ENCODE measurements around the gene DENND6A. TPM values are rescaled to one million over a fixed set of nuclear protein-coding genes. Genes with fewer than 3 reads are reported as not detected.

DENND6A gene, protein sequence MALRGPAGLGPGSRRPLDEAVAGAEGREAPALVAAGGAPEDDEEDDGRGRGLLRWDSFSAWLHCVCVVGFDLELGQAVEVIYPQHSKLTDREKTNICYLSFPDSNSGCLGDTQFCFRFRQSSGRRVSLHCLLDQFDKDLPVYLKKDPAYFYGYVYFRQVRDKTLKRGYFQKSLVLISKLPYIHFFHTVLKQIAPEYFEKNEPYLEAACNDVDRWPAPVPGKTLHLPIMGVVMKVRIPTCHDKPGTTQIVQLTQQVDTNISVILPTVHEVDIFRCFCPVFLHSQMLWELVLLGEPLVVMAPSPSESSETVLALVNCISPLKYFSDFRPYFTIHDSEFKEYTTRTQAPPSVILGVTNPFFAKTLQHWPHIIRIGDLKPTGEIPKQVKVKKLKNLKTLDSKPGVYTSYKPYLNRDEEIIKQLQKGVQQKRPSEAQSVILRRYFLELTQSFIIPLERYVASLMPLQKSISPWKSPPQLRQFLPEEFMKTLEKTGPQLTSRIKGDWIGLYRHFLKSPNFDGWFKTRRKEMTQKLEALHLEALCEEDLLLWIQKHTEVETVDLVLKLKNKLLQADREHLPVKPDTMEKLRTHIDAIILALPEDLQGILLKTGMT
- total RNA-seq (10 to 100 TPM; 29.6 to 53.8 TPM), polyA plus RNA-seq (1 to 10 TPM; 8.2 to 8.3 TPM)
- long read RNA-seq, donor 1, full-length matches to known transcripts = 1 of 1 reads
- long read RNA-seq, donor 1, partial matches to known transcripts = 0 of 1 reads
- long read RNA-seq, donor 1, other reads (novel, unspliced or antisense) = 0 of 1 reads
- long read RNA-seq, donor 2 = 0 reads
- long read RNA-seq, donor 3 = 0 reads
- long read RNA-seq, donor 4 = 0 reads
- long read RNA-seq, donor 5, full-length matches to known transcripts = 1 of 1 reads
- long read RNA-seq, donor 5, partial matches to known transcripts = 0 of 1 reads
- long read RNA-seq, donor 5, other reads (novel, unspliced or antisense) = 0 of 1 reads

DNA sequence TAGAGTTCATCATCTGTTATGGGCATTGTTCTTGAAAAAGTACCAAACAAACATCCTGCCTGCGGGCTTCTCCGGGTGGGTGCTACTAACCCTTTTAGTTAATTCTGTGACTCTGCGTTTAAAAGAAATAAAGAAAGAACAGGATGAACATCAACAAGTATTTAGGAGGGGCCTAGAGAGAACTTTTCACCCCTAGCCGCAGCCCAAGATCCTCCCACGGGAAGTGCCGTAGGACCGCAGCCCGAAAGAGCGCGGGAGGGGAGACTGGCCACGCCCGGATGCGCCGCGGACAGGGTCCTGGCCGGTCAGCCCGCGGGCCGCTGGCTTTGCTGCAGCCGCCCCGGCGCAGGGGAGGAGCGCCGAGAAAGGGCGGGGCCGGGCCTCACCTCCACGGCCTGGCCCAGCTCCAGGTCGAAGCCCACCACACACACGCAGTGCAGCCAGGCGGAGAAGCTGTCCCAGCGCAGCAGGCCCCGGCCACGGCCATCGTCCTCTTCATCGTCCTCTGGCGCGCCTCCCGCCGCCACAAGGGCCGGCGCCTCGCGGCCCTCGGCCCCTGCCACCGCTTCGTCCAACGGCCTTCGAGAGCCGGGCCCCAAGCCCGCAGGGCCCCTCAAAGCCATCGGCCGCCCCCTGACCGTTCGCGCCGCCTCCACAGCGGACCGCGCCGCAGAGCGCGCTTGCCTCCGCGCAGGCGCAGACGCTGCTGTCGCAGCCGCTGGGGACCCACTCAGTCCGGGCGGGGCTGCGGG lies at the start of gene DENND6A:
DENND6A (minus strand) TSS at position 682 of the 752 bp plus-strand sequence; CDS start at position 623, 59 bp downstream.
- no peaks in the 10 kb centered on the region for H3K36me3 ChIP-seq (ENCODE audit: control insufficient read depth in 4 of 4, insufficient read depth in 4 of 4, low read length in 4 of 4)
- H3K27me3 ChIP-seq (ENCODE audit: control insufficient read depth in 3 of 3, insufficient read depth in 3 of 3, low read length in 2 of 3) = no peaks in the 10 kb centered on the region
- DNase-seq (peak; percentile 96 to 97 (median 96)), ATAC-seq (ENCODE audit: insufficient read depth, low FRiP score) (peak; percentile 93)
- peak within 1 kb of the TSS; percentile 98 to 100 for H3K27ac ChIP-seq (ENCODE audit: low read depth in 1 of 2, low read length in 1 of 2)
- WGBS, 2 donors = 0 to 1% methylated on average over 55 to 71 of the region's 71 CpGs
- H3K9ac ChIP-seq (ENCODE audit: insufficient read depth in 1 of 2, low read length in 2 of 2) = peak within 1 kb of the TSS; percentile 80 to 83
- TF ChIP-seq, protein P1, sequence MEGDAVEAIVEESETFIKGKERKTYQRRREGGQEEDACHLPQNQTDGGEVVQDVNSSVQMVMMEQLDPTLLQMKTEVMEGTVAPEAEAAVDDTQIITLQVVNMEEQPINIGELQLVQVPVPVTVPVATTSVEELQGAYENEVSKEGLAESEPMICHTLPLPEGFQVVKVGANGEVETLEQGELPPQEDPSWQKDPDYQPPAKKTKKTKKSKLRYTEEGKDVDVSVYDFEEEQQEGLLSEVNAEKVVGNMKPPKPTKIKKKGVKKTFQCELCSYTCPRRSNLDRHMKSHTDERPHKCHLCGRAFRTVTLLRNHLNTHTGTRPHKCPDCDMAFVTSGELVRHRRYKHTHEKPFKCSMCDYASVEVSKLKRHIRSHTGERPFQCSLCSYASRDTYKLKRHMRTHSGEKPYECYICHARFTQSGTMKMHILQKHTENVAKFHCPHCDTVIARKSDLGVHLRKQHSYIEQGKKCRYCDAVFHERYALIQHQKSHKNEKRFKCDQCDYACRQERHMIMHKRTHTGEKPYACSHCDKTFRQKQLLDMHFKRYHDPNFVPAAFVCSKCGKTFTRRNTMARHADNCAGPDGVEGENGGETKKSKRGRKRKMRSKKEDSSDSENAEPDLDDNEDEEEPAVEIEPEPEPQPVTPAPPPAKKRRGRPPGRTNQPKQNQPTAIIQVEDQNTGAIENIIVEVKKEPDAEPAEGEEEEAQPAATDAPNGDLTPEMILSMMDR (IDR thresholded peaks at IDR 0.05; ENCODE audit: control extremely low read depth, extremely low read depth) = no peak
- peaks cover 0 to 2% (median 0%) of the 10 kb centered on the region in 4 donors for H3K9me3 ChIP-seq (ENCODE audit: control insufficient read depth in 4 of 4, insufficient read depth in 3 of 4, low read length in 3 of 4)
- peak within 1 kb of the TSS; percentile 96 for H3K4me3 ChIP-seq
- peaks cover 0 to 18% (median 2%) of the 10 kb centered on the region in 5 donors for H3K4me1 ChIP-seq (ENCODE audit: control insufficient read depth in 5 of 5, insufficient read depth in 5 of 5, low read length in 5 of 5)

DNA sequence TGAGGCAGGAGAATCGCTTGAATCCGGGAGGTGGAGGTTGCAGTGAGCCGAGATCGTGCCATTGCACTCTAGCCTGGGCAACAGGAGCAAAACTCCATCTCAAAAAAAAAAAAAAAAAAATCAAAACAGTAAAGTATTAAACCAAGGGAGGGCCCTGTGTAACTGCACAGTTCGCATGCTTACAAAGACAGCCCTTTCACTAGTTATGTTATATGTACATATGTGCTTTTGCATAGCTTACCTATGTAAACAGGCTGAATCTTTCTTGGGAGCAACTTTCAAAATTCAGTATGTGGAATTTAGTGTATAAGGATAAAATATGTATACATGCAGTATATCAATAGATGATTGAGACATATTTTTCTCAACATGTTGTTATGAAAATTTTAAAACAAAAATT lies 47.1 kb upstream of the DENND6A start:
- ATAC-seq (ENCODE audit: insufficient read depth, low FRiP score) = no peak
- Histone ChIP-seq H3K9ac (ENCODE audit: insufficient read depth in 1 of 2, low read length in 2 of 2) (no peak overlapping the region), H3K4me1 (ENCODE audit: control insufficient read depth in 5 of 5, insufficient read depth in 5 of 5, low read length in 5 of 5) (peaks cover 0 to 19% (median 3%) of the 10 kb centered on the region in 5 donors), H3K4me3 (no peak overlapping the region), H3K36me3 (ENCODE audit: control insufficient read depth in 4 of 4, insufficient read depth in 4 of 4, low read length in 4 of 4) (no peaks in the 10 kb centered on the region), H3K27ac (ENCODE audit: low read depth in 1 of 2, low read length in 1 of 2) (no peak overlapping the region), H3K27me3 (ENCODE audit: control insufficient read depth in 3 of 3, insufficient read depth in 3 of 3, low read length in 2 of 3) (no peaks in the 10 kb centered on the region), H3K9me3 (ENCODE audit: control insufficient read depth in 4 of 4, insufficient read depth in 3 of 4, low read length in 3 of 4) (no peaks in the 10 kb centered on the region)
- 90 to 92% methylated on average over 5 of the region's 5 CpGs for WGBS, 2 donors
- TF ChIP-seq, protein P1 (IDR thresholded peaks at IDR 0.05; ENCODE audit: control extremely low read depth, extremely low read depth) = no peak
- DNase-seq = no peak

DNA sequence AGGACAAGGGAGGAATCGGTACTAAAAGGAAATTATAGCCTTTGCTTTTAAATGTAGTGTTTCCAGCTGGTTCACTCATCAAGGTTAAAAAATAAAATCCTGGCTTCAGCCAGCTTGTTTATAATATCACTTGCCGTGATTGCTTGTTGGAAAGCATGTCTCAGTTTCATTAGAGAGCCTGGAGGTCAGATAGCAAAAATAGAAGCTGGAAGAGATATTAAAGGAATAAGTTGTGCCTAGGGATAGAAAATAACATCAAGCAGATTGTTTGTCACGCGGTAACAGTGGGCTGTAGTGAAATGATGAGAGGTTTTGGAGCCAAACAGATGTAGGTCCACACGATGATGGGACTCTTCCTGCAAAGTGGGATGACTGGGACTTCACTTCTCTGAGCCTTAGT lies 45.5 kb upstream of the DENND6A start:
- ATAC-seq (ENCODE audit: insufficient read depth, low FRiP score) (no peak), DNase-seq (peak in 2 of 3 donors; percentile 69 to 73)
- no peak overlapping the region for H3K4me3 ChIP-seq
- WGBS, 2 donors = 79 to 85% methylated on average over 5 of the region's 5 CpGs
- no peaks in the 10 kb centered on the region for H3K9me3 ChIP-seq (ENCODE audit: control insufficient read depth in 4 of 4, insufficient read depth in 3 of 4, low read length in 3 of 4)
- no peaks in the 10 kb centered on the region for H3K27me3 ChIP-seq (ENCODE audit: control insufficient read depth in 3 of 3, insufficient read depth in 3 of 3, low read length in 2 of 3)
- H3K27ac ChIP-seq (ENCODE audit: low read depth in 1 of 2, low read length in 1 of 2) = peak overlapping the region in 1 of 2 donors; percentile 22
- H3K4me1 ChIP-seq (ENCODE audit: control insufficient read depth in 5 of 5, insufficient read depth in 5 of 5, low read length in 5 of 5) = peaks cover 0 to 19% (median 3%) of the 10 kb centered on the region in 5 donors
- no peaks in the 10 kb centered on the region for H3K36me3 ChIP-seq (ENCODE audit: control insufficient read depth in 4 of 4, insufficient read depth in 4 of 4, low read length in 4 of 4)
- TF ChIP-seq, protein P1 (IDR thresholded peaks at IDR 0.05; ENCODE audit: control extremely low read depth, extremely low read depth) = no peak
- H3K9ac ChIP-seq (ENCODE audit: insufficient read depth in 1 of 2, low read length in 2 of 2) = no peak overlapping the region

All from lung (tissue), 16 donors.